Suprapubic skin (tissue), 3 donors: Measurements from ENCODE around the gene PTPRN2.

Source experiments
- CTCF ChIP-seq, 2 donors: fragments of 200-600 bp in 1 of 2; fragments of 450-650 bp in 1 of 2; sonication (generic) in 1 of 2; IDR thresholded peaks; one replicate each; pipeline ENCODE4 v1.5.1; 2016 to 2019; ENCODE audit warnings: antibody characterized with exemption in 2 of 2, mild to moderate bottlenecking in 1 of 2, moderate library complexity in 1 of 2
- EP300 ChIP-seq: sonication (generic); formaldehyde crosslinking; IDR thresholded peaks from one replicate; pipeline ENCODE4 v1.6.1; 2017; ENCODE audit warnings: antibody characterized with exemption
- POLR2A ChIP-seq, 2 donors: fragments of 450-650 bp; IDR thresholded peaks; one replicate each; pipeline ENCODE4 v1.6.1; 2017; ENCODE audit warnings: antibody characterized with exemption in 2 of 2, mild to moderate bottlenecking in 2 of 2, moderate library complexity in 2 of 2

GRCh38 chr7:157813741-157814661 lies 773.6 kb downstream of the PTPRN2 start:
- no peak for TF ChIP-seq EP300
- TF ChIP-seq POLR2A (IDR thresholded peaks at IDR 0.05), result no peak
- no peak for TF ChIP-seq CTCF (IDR thresholded peaks at IDR 0.05)
